HL-60 (cell line): ENCODE data around the gene SLC4A4.

ENCODE experiments used
- DNase-seq, 2 experiments: peaks; one replicate each; pipeline ENCODE4 v3.0.0-alpha.2; 2010 to 2020; ENCODE audit warnings: low read depth in 1 of 2, low spot score in 1 of 2
- H3K27ac ChIP-seq: fragments of 250-450 bp; sonication (Bioruptor Pico); replicated peaks from 2 replicates; pipeline ENCODE4 v1.5.1; 2020; ENCODE audit warnings: mild to moderate bottlenecking, moderate library complexity
- H3K27me3 ChIP-seq: fragments of 250-450 bp; sonication (Bioruptor Pico); 2 replicates; pipeline ENCODE4 v1.5.1; 2021; ENCODE audit warnings: mild to moderate bottlenecking, moderate library complexity; ENCODE audit not compliant: insufficient read depth, poor library complexity, severe bottlenecking
- H3K4me3 ChIP-seq: replicated peaks from 2 replicates; pipeline ENCODE4 v1.5.1; 2011; ENCODE audit warnings: mild to moderate bottlenecking, control low read depth, low read length; ENCODE audit not compliant: insufficient read depth
- CTCF ChIP-seq: IDR thresholded peaks from one replicate; pipeline ENCODE4 v1.5.1; 2011; ENCODE audit warnings: low read length, control low read depth, inconsistent platforms; ENCODE audit not compliant: insufficient read depth
- GABPA ChIP-seq: IDR thresholded peaks from 2 replicates; pipeline ENCODE4 v1.6.1; 2012; ENCODE audit warnings: low read depth
- POLR2AphosphoS5 ChIP-seq: IDR thresholded peaks from 2 replicates; pipeline ENCODE4 v1.6.1; 2012; ENCODE audit warnings: low read depth
- REST ChIP-seq: IDR thresholded peaks from 2 replicates; pipeline ENCODE4 v1.6.1; 2012; ENCODE audit warnings: low read depth; ENCODE audit not compliant: insufficient replicate concordance
- SPI1 ChIP-seq: IDR thresholded peaks from 2 replicates; pipeline ENCODE4 v1.6.1; 2012; ENCODE audit warnings: low read depth, mild to moderate bottlenecking, borderline replicate concordance

The SLC4A4 gene

GRCh38 chr4:71599578-71599977 is 260.8 kb downstream of the SLC4A4 start:
- Histone ChIP-seq H3K27me3 (no peaks in the 10 kb centered on the region), H3K27ac (no peak overlapping the region), H3K4me3 (no peak overlapping the region)
- DNase-seq = no peak
- TF ChIP-seq POLR2AphosphoS5 (no peak), GABPA (no peak), REST (no peak), SPI1 (no peak), CTCF (no peak)

GRCh38 chr4:71602289-71602900 is 263.6 kb downstream of the SLC4A4 start:
- DNase-seq = no peak
- no peaks in the 10 kb centered on the region for H3K27me3 ChIP-seq
- TF ChIP-seq REST = no peak
- no peak for TF ChIP-seq CTCF
- no peak overlapping the region for H3K27ac ChIP-seq
- H3K4me3 ChIP-seq = no peak overlapping the region

- H3K27me3 ChIP-seq = no peaks in the 10 kb centered on the region
- H3K4me3 ChIP-seq = no peak overlapping the region
- no peak overlapping the region for H3K27ac ChIP-seq
- DNase-seq = no peak
- TF ChIP-seq POLR2AphosphoS5 (no peak), GABPA (no peak), REST (no peak), SPI1 (no peak), CTCF (no peak)
Measured at GRCh38 chr4:71604785-71605184, 266.0 kb downstream of the SLC4A4 start.
